GM12878 (cell line): ENCODE measurements around the gene SLCO2A1. TPM values are rescaled to one million over a fixed set of nuclear protein-coding genes. Genes with fewer than 3 reads are reported as not detected.

ENCODE experiments used
- ATAC-seq: fragments of 200-7000 bp; cut with Tn5 transposase; 3 replicates; pipeline ENCODE4 v1.9.1; 2020; ENCODE audit warnings: mild to moderate bottlenecking, moderate library complexity
- BruUV-seq: library from RNA; stranded (reverse); fragments of 400-500 nt; replicated peaks from 2 replicates; lab custom pipeline; 2021; lab: Mats Ljungman, UMichigan
- CTCF ChIA-PET: fragments of 300-600 bp; sonication (Branson Sonifier 250); formaldehyde crosslinking; extraction: SDS; loops from one replicate; lab custom pipeline; 2021; ENCODE audit warnings: inconsistent platforms; lab: Yijun Ruan, JAX
- POLR2A ChIA-PET: fragments of 350-600 bp; formaldehyde crosslinking; extraction: SDS; loops from one replicate; lab custom pipeline; 2021; ENCODE audit warnings: inconsistent platforms; lab: Charles Lee
- RAD21 ChIA-PET: fragments of 300-600 bp; sonication (Branson Sonifier 250); formaldehyde crosslinking; loops from one replicate; lab custom pipeline; 2023; ENCODE audit warnings: antibody characterized with exemption; ENCODE audit not compliant: unreplicated experiment; lab: Charles Lee
- SMC1A ChIA-PET: fragments of 300-600 bp; sonication (Branson Sonifier 250); formaldehyde crosslinking; loops from one replicate; lab custom pipeline; 2023; ENCODE audit not compliant: unreplicated experiment, uncharacterized antibody; lab: Charles Lee
- DNase-seq: peaks from one replicate; pipeline ENCODE4 v3.0.0-alpha.2; 2011; ENCODE audit warnings: low read depth, low spot score
- FAIRE-seq: peaks from 3 replicates; lab custom pipeline; 2011; peaks lifted over from hg19 to GRCh38; lab: Jason Lieb, UNC
- H2AFZ ChIP-seq: 2 replicates; pipeline ENCODE4 v1.6.0; 2011; ENCODE audit warnings: low read depth, low read length, control low read depth; ENCODE audit not compliant: control insufficient read depth
- H3K27ac ChIP-seq: 2 replicates; pipeline ENCODE4 v1.5.1; 2011; ENCODE audit warnings: control low read depth; ENCODE audit not compliant: control insufficient read depth, insufficient read depth
- H3K27me3 ChIP-seq, 2 experiments: replicated peaks in 1 of 2; 2 replicates each; pipeline versions ENCODE4 v1.6.0 to v1.6.1; 2011; ENCODE audit warnings: low read length in 1 of 2; ENCODE audit not compliant: control insufficient read depth in 2 of 2, insufficient read depth in 2 of 2
- H3K36me3 ChIP-seq, 2 experiments: 2 replicates each; pipeline ENCODE4 v1.5.1; 2011; ENCODE audit warnings: low read length in 1 of 2; ENCODE audit not compliant: control insufficient read depth in 2 of 2, insufficient read depth in 2 of 2
- H3K4me1 ChIP-seq: 2 replicates; pipeline ENCODE4 v1.6.1; 2011; ENCODE audit warnings: mild to moderate bottlenecking, low read length, moderate library complexity, mixed read lengths; ENCODE audit not compliant: control insufficient read depth, insufficient read depth
- H3K4me2 ChIP-seq: 2 replicates; pipeline ENCODE4 v1.6.0; 2011; ENCODE audit warnings: control low read depth; ENCODE audit not compliant: control insufficient read depth, insufficient read depth
- H3K4me3 ChIP-seq: fragments of 200-600 bp; sonication (generic); 2 replicates; pipeline ENCODE4 v1.5.1; 2016
- H3K79me2 ChIP-seq: 2 replicates; pipeline ENCODE4 v1.6.0; 2011; ENCODE audit warnings: low read length; ENCODE audit not compliant: control insufficient read depth, insufficient read depth
- H3K9ac ChIP-seq: 2 replicates; pipeline ENCODE4 v1.8.0; 2011; ENCODE audit warnings: low read length, control low read depth, mixed read lengths; ENCODE audit not compliant: control insufficient read depth, insufficient read depth
- H3K9me3 ChIP-seq: replicated peaks from 3 replicates; pipeline ENCODE4 v1.5.1; 2011; ENCODE audit warnings: mild to moderate bottlenecking, low read length; ENCODE audit not compliant: control insufficient read depth, insufficient read depth
- H4K20me1 ChIP-seq: 2 replicates; pipeline ENCODE4 v1.6.0; 2011; ENCODE audit not compliant: control insufficient read depth, insufficient read depth
- KAT2A ChIP-seq: conservative IDR thresholded peaks from 2 replicates; pipeline ENCODE4 v1.6.1; 2011; ENCODE audit warnings: low read depth, low read length; ENCODE audit not compliant: control insufficient read depth
- LARP7 ChIP-seq: fragments of 450-650 bp; IDR thresholded peaks from 2 replicates; pipeline ENCODE4 v1.6.1; 2017; ENCODE audit warnings: mild to moderate bottlenecking
- PAX8 ChIP-seq: fragments of 450-650 bp; IDR thresholded peaks from 2 replicates; pipeline ENCODE4 v1.6.1; 2017; ENCODE audit warnings: mild to moderate bottlenecking, moderate library complexity
- RAD51 ChIP-seq: fragments of 450-650 bp; IDR thresholded peaks from 2 replicates; pipeline ENCODE4 v1.6.1; 2016; ENCODE audit warnings: moderate library complexity, mild to moderate bottlenecking, inconsistent platforms
- whole genome bisulfite sequencing: methylation state at CpG from one replicate; pipeline ENCODE4 v1.1.6; 2016; ENCODE audit warnings: low lambda C conversion rate; ENCODE audit not compliant: insufficient replicate concordance, insufficient coverage; ENCODE audit errors: missing lambda C conversion rate; 5-methylcytosine and 5-hydroxymethylcytosine counted together
- in situ Hi-C: fragments of 300-500 bp; cut with MboI; formaldehyde crosslinking; loops from 9 replicates; pipeline ENCODE4 v1.14.3; 2018; ENCODE audit warnings: mixed read lengths
- intact Hi-C: fragments of 100-400 bp; cut with micrococcal nuclease; formaldehyde crosslinking; loops from one replicate; pipeline ENCODE4 v1.14.2; 2022; ENCODE audit not compliant: unreplicated experiment
- polyA plus RNA-seq, 11 experiments: library from polyadenylated mRNA; depleted of rRNA in 4 of 11; unstranded in 6 of 11; stranded (reverse) in 5 of 11; fragments of >200 nt; fragmentation: Nextera tagmentation in 4 of 11; fragmentation: Illumina TruSeq in 1 of 11; extraction: Ambion mirVana in 4 of 11; extraction: Trizol in 1 of 11; gene quantifications; 1 replicate in 1 of 11; 2 replicates in 10 of 11; pipeline versions ENCODE4 v1.2.1 to v1.2.3, GENCODE V29; 2011 to 2016; ENCODE audit warnings: inconsistent platforms in 2 of 11, missing spikeins in 2 of 11, low read depth in 1 of 11
- total RNA-seq, 4 experiments: library from RNA; depleted of rRNA in 3 of 4; stranded (reverse); fragments of >200 nt in 3 of 4; fragmentation: Illumina TruSeq in 1 of 4; extraction: Trizol in 1 of 4; gene quantifications; 2 replicates each; pipeline versions ENCODE4 v1.2.1 to v1.2.3, GENCODE V29; 2013 to 2021
- TF ChIP-seq, protein P1 (sequence below): IDR thresholded peaks from 2 replicates; pipeline ENCODE4 v1.6.1; 2011; ENCODE audit warnings: borderline replicate concordance, low read depth, mild to moderate bottlenecking, moderate library complexity, low read length; ENCODE audit not compliant: insufficient read depth, poor library complexity, severe bottlenecking
- TF ChIP-seq, protein P2 (sequence below): IDR thresholded peaks from 2 replicates; pipeline ENCODE4 v1.6.1; 2012; ENCODE audit warnings: mild to moderate bottlenecking, low read depth, low read length

SLCO2A1 gene
- total and polyA plus RNA-seq, 10 of the 15 experiments (the other 5 are each of a cell fraction or from before 2014, with no cell fraction given), result 0.05 TPM; not detected in 9

DNA sequence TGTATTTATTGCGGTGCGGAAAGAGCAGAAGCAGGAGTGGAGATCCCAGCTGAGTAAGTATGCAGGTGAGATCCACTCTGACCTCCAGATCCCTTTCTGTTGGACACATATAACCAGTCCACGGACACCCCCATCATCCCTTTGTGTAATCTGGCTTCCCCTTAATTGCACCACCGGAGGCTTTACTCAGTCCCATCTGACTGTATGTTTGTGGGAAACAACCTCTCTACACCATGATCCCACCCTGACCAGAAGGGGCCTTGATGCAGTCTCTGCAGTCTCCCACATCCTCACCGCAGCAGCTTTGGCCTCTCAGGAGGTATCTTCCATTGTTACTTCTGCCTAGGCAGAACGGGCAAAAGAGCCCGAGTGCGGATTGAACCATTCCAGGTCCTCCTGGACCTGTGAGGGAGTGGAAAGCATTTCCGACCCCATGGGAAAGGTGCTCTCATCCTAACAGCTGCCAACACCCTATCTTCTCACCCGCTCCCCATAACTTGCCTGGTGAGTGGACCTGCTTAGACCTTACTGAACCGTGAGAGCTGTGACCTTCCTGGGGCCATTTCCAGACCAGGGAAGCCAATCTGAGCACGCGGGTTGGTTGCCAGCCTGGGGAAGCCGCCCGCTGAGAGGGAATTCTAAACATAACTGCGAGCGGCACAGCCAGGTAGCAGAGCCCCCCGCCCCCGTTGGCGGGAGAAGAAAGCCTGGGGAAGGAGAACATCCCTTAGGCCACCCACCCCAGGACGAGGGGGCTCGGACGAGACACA, 1.1 kb downstream of the SLCO2A1 start (continued):
- TF ChIP-seq, protein P1, sequence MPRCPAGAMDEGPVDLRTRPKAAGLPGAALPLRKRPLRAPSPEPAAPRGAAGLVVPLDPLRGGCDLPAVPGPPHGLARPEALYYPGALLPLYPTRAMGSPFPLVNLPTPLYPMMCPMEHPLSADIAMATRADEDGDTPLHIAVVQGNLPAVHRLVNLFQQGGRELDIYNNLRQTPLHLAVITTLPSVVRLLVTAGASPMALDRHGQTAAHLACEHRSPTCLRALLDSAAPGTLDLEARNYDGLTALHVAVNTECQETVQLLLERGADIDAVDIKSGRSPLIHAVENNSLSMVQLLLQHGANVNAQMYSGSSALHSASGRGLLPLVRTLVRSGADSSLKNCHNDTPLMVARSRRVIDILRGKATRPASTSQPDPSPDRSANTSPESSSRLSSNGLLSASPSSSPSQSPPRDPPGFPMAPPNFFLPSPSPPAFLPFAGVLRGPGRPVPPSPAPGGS, result no peak
- TF ChIP-seq, protein P2, sequence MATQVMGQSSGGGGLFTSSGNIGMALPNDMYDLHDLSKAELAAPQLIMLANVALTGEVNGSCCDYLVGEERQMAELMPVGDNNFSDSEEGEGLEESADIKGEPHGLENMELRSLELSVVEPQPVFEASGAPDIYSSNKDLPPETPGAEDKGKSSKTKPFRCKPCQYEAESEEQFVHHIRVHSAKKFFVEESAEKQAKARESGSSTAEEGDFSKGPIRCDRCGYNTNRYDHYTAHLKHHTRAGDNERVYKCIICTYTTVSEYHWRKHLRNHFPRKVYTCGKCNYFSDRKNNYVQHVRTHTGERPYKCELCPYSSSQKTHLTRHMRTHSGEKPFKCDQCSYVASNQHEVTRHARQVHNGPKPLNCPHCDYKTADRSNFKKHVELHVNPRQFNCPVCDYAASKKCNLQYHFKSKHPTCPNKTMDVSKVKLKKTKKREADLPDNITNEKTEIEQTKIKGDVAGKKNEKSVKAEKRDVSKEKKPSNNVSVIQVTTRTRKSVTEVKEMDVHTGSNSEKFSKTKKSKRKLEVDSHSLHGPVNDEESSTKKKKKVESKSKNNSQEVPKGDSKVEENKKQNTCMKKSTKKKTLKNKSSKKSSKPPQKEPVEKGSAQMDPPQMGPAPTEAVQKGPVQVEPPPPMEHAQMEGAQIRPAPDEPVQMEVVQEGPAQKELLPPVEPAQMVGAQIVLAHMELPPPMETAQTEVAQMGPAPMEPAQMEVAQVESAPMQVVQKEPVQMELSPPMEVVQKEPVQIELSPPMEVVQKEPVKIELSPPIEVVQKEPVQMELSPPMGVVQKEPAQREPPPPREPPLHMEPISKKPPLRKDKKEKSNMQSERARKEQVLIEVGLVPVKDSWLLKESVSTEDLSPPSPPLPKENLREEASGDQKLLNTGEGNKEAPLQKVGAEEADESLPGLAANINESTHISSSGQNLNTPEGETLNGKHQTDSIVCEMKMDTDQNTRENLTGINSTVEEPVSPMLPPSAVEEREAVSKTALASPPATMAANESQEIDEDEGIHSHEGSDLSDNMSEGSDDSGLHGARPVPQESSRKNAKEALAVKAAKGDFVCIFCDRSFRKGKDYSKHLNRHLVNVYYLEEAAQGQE, result no peak
- no peak for TF ChIP-seq KAT2A
- TF ChIP-seq, all 136 proteins: peak for 0

DNA sequence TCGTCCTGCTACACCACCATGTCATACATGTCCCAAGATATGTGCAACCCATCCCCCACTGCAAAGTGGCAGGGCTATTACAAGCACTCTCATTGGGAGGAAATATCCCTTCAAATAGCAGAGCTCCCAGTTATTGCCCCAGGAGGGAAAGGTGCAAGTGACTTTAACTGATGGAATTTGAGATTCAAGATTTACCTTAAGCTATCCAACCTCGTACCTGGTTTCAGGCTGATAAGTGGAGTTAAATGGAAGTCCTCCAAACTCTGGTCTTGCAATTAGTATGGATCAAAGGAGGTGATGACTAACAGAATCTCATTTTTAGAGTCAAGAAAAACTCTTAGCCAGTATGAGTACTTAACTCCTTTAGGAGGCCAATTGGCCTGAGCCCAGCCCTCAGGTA, 2.1 kb downstream of the SLCO2A1 start:
- Histone ChIP-seq H3K4me3 (no peak overlapping the region), H3K4me2 (no peak overlapping the region), H2AFZ (no peak overlapping the region), H4K20me1 (no peaks in the 10 kb centered on the region), H3K79me2 (no peaks in the 10 kb centered on the region), H3K36me3 (no peaks in the 10 kb centered on the region), H3K27ac (no peak overlapping the region), H3K9me3 (no peaks in the 10 kb centered on the region; the same call in 2 of the 3 replicates), H3K27me3 (peaks cover 10 to 16% of the 10 kb centered on the region in 2 experiments; a peak in 3 of 4 replicates), H3K4me1 (no peaks in the 10 kb centered on the region), H3K9ac (no peak overlapping the region)
- 3% methylated on average over 2 of the region's 2 CpGs for whole genome bisulfite sequencing
- BruUV-seq, result no TSS peak
- in situ Hi-C loops, result no loop called here
- intact Hi-C loops, result no loop called here
- no peak for TF ChIP-seq LARP7
- TF ChIP-seq RAD51, result no peak
- TF ChIP-seq PAX8, result no peak
- ChIA-PET CTCF (no interaction called here), SMC1A (no interaction called here), RAD21 (no interaction called here), POLR2A (no interaction called here)
- no peak for ATAC-seq
- no peak for FAIRE-seq
- no peak for DNase-seq
